ENCODE data around the gene LTBR. TPM values are rescaled to one million over a fixed set of nuclear protein-coding genes. Genes with fewer than 3 reads are reported as not detected.
A peak's percentile ranks its signal among the peaks of the same experiment; 100 is the strongest.

Gene LTBR
- total RNA-seq, 2 experiments from 2014 or later = 1.5 to 1.6 TPM

GRCh38 chr12:6440391-6440790 is 56.4 kb downstream of the LTBR start:
- POLR2A ChIA-PET = interaction anchor here (0.9 to 12.3 kb wide), 6 partner anchors 15 to 92 kb away, joined by 3 to 267 read pairs (median 4); partner anchors contain the start of genes MRPL51, TAPBPL and VAMP1
- Mint-ChIP-seq H3K27ac (peak overlapping the region; percentile 99), H3K4me3 (no peak overlapping the region), H3K36me3 (ENCODE audit: low read depth) (peaks cover 33% of the 10 kb centered on the region), H3K27me3 (no peaks in the 10 kb centered on the region), H3K9me3 (no peaks in the 10 kb centered on the region), H3K4me1 (ENCODE audit: low read depth) (peaks cover 68% of the 10 kb centered on the region)
- DNase-seq (no peak), ATAC-seq (no peak)
- CTCF ChIA-PET = interaction anchor here (1.4 to 10.2 kb wide), 3 partner anchors 9 to 25 kb away, joined by 3 to 89 read pairs (median 78); no protein-coding TSS in a partner anchor
- intact Hi-C loops (cut with micrococcal nuclease) = no loop called here
- no peak for TF ChIP-seq CTCF (IDR thresholded peaks at IDR 0.05)

Other genes starting within 250 kb of the LTBR start
- 1 to 10 TPM; 9.1 to 9.2 TPM for gene CD9, start 183.8 kb upstream of the LTBR start, total RNA-seq
- not detected for gene PLEKHG6, start 73.5 kb upstream of the LTBR start, total RNA-seq
- gene TNFRSF1A, start 42.1 kb upstream of the LTBR start, total RNA-seq = 10 to 100 TPM; 40.6 TPM
- gene SCNN1A, start 8.6 kb upstream of the LTBR start, total RNA-seq = 1 to 10 TPM; 2.3 to 3.8 TPM
- 100 to 1,000 TPM; 160 to 164 TPM for gene CD27, start 60.8 kb downstream of the LTBR start, total RNA-seq
- 10 to 100 TPM; 23.3 to 28.0 TPM for gene TAPBPL, start 67.9 kb downstream of the LTBR start, total RNA-seq
- 10 to 100 TPM; 50.0 to 51.2 TPM for gene VAMP1, start 86.5 kb downstream of the LTBR start, total RNA-seq
- 100 to 1,000 TPM; 230 to 254 TPM for gene MRPL51, start 109.1 kb downstream of the LTBR start, total RNA-seq
- 100 to 1,000 TPM; 195 to 196 TPM for gene NCAPD2, start 109.9 kb downstream of the LTBR start, total RNA-seq
- gene GAPDH, start 150.4 kb downstream of the LTBR start, total RNA-seq = 1,000 to 10,000 TPM; 9,109 to 9,234 TPM
- gene IFFO1, start 171.9 kb downstream of the LTBR start, total RNA-seq = 1 to 10 TPM; 7.8 to 8.5 TPM
- 10 to 100 TPM; 87.9 to 89.4 TPM for gene NOP2, start 184.1 kb downstream of the LTBR start, total RNA-seq
- gene CHD4, start 223.2 kb downstream of the LTBR start, total RNA-seq = 100 to 1,000 TPM; 273 to 277 TPM

Data from activated CD8-positive, alpha-beta T cell treated with anti-CD3 and anti-CD28 coated beads for 36 hours (primary cell).